Forelimb muscle (tissue), 1 donor: ENCODE measurements around the gene RAB11B. TPM values are rescaled to one million over a fixed set of nuclear protein-coding genes. Genes with fewer than 3 reads are reported as not detected.
A peak's percentile ranks its signal among the peaks of the same experiment; 100 is the strongest.
"Not testable (repeated sequence)": the region's sequence is repeated elsewhere in the genome, so short reads cannot be mapped to it uniquely, and the experiment has no call there.

Experiments
- DNase-seq: peaks from one replicate; pipeline ENCODE4 v3.0.0-alpha.2; 2013; ENCODE audit warnings: low read depth
- polyA plus RNA-seq: library from polyadenylated mRNA; unstranded; fragments of 120-200 nt; gene quantifications from one replicate; pipeline ENCODE4 v1.2.1, GENCODE V29; 2013; ENCODE audit not compliant: insufficient read length

The RAB11B gene
- polyA plus RNA-seq, 1 donor = 69.6 TPM

GRCh38 chr19:8429044-8429443, 38.9 kb downstream of the RAB11B start:
- DNase-seq = no peak

- DNase-seq = no peak
Measured at GRCh38 chr19:8429826-8430225, 39.7 kb downstream of the RAB11B start.

DNA sequence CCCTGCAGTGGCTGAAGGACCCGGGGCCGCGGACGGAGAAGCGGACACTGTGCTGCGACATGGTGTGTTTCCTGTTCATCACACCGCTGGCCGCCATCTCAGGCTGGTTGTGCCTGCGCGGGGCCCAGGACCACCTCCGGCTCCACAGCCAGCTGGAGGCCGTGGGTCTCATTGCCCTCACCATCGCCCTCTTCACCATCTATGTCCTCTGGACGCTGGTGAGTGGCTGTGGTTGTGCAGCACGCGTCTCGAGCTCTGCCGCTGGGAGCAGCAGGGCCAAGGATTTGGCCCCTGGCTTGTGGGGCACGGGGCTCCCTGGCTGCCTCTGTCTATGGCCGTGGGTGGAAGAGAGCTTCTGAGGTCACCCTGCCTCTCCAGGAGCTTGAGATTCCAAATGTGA, 40.5 kb downstream of the RAB11B start:
- no peak for DNase-seq

DNA sequence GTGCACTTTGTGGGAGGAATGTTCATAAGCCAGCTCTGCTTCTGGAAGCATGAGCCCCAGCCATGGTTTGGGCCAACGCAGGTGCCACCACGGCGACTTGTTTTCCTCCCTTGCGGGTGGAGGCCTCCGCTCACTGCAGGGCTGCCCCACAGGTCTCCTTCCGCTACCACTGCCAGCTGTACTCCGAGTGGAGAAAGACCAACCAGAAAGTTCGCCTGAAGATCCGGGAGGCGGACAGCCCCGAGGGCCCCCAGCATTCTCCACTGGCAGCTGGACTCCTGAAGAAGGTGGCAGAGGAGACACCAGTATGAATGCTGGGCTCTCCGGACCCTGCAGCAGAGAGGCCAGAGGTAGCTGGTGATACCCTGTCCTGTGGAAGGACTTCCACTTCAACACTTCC, 48.1 kb downstream of the RAB11B start:
- DNase-seq = no peak

DNA sequence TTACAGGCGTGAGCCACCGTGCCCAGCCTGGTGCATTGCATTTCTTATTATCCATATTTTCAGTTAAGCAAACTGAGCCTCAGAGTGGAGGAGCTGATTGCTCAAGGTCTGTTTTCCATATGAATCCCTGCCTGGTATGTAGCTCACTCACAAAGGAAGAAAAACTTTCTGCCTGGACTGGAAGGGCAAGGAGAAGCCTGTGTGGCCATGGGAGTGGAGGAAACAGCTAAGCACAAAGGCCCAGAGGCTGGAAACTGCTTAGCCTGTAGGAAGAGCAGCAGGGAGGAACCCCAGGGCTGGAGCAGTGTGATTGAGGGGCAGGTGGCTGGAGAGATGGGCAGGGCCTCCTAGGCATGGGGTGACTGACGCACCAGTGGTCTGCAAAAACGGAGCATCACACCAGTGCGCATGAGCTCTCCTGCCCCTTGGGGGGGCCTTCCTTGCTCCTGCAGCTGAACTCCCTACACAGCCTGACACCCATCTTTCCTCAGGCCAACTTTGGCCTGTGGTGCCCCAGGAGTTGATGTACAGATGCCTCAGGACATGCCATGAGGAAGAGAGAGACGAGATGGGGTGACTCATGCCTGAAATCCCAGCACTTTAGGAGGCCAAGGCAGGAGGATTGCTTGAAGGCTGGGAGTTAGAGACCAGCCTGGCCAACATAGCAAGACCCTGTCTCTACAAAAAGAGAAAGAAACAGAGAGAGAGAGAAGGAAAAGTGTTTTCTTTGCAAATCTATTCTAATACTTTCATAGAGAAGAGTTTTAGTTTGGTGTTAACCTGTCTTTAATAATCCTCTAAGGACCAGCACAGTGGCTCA, 51.8 kb downstream of the RAB11B start:
- no peak for DNase-seq

DNA sequence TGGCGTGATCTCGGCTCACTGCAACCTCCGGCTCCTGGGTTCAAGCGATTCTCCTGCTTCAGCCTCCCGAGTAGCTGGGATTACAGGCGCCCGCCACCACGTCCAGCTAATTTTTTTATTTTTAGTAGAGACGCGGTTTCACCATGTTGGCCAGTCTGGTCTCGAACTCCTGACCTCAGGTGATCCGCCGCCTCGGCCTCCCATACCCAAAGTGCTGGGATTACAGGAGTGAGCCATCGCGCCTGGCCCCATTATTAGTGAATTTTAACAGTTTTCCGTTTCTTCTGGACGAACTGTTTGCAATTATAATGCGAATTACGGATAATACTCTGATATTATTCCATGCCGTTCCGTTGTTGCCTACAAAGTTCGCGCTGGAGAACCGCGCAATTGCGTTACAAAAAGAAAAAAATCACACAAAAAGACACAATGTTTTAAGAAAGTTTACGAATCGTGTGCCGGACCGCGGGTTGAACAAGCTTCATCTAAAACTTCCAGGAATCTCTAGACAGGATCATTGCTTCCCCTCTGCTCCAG, 54.0 kb downstream of the RAB11B start:
- not testable (repeated sequence) for DNase-seq

- DNase-seq = peak; percentile 92
Measured at GRCh38 chr19:8444677-8445487, 54.7 kb downstream of the RAB11B start, which contains the start of gene HNRNPM. Gene HNRNPM, plus strand, starts transcription at chr19:8444975. Its CDS starts 24 bp downstream, at chr19:8444999.

- DNase-seq = no peak
Measured at GRCh38 chr19:8445488-8446001, 55.4 kb downstream of the RAB11B start.

DNA sequence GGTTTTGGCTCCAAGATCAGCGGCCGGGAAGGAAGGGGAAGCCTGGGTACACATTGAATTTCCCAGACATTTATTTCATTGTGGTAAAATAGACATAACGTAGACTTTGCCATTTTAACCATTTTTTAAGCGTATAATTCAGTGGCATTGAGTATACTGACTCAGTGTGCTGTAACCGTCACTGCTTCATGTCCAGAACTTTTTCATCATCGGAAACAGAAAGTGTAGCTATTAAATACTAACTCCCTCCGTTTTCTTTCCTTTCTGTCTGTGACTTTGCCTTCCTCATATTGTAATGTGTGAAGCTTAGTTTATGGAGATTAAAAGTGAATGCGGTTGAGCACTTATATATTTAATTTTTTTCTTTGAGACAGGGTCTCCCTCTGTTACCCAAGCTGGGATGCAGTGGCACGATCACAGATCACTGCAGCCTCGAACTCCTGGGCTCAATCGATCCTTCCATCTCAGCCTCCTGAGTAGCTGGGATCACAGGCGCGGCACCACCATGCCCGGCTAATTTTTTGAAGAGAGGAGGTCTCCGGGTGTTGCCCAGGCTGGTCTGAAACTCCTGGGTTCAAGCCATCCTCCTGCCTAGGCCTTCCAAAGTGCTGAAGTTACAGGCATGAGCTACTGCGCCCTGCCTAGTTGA, 56.0 kb downstream of the RAB11B start:
- no peak for DNase-seq

DNA sequence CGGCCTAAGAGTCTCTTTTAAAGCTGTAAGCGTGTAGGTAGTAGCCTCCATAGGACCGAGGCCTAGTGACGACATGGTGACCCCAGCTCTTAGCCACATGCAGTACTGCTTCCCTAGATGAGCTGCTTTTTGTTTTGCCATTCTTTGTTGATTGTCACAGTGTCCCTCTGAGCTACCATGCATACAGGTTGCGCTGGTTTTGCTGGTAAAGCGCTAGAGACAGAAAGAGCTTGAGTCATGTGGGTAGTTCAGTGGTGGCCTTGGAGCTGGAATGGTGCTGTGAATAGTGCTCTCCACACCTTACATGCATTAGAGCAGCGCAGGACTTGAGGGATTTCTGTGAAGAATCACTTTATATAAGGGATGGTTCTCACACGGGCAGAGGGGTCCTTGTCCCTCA, 59.7 kb downstream of the RAB11B start:
- no peak for DNase-seq

DNA sequence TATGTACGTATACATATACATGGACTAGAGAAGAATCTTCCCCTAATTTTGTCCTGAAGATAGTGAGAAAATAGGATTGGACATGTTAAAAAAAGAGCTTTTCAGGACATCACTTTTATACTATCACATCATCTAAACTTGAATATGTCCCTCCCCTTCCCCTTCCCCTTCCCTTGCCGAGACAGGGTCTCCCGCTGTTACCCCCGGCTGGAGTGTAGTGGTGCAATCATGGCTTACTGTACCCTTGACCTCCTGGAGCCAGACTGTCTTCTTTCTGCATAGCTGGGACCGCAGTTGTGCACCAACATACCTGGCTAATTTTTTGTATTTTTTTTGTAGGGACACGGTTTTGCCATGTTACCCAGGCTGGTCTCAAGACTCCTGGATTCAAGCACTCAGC, 61.2 kb downstream of the RAB11B start:
- DNase-seq = no peak

GRCh38 chr19:8451885-8452284, 61.7 kb downstream of the RAB11B start:
- DNase-seq = no peak

- no peak for DNase-seq
Measured at GRCh38 chr19:8452446-8453123, 62.4 kb downstream of the RAB11B start.

- DNase-seq = no peak
Measured at GRCh38 chr19:8453616-8454015, 63.5 kb downstream of the RAB11B start.

Other genes with a start within 250 kb of the RAB11B start
- 6.4 TPM for gene FBN3, start 240.8 kb upstream of the RAB11B start, polyA plus RNA-seq
- 12.5 TPM for gene CERS4, start 181.0 kb upstream of the RAB11B start, polyA plus RNA-seq
- gene CD320, start 82.0 kb upstream of the RAB11B start, polyA plus RNA-seq = 23.5 TPM
- 44.0 TPM for gene NDUFA7, start 69.0 kb upstream of the RAB11B start, polyA plus RNA-seq
- 697 TPM for gene RPS28, start 68.9 kb upstream of the RAB11B start, polyA plus RNA-seq
- 10.3 TPM for gene KANK3, start 47.1 kb upstream of the RAB11B start, polyA plus RNA-seq
- 1.5 TPM for gene ANGPTL4, start 26.2 kb upstream of the RAB11B start, polyA plus RNA-seq
- 14.9 TPM for gene MARCHF2, start 22.9 kb downstream of the RAB11B start, polyA plus RNA-seq
- gene HNRNPM, start 54.6 kb downstream of the RAB11B start, polyA plus RNA-seq = 170 TPM
- gene PRAM1, start 112.3 kb downstream of the RAB11B start, polyA plus RNA-seq = 2.2 TPM
- 13.8 TPM for gene ZNF414, start 123.8 kb downstream of the RAB11B start, polyA plus RNA-seq
- gene MYO1F, start 187.1 kb downstream of the RAB11B start, polyA plus RNA-seq = 6.7 TPM
- gene ADAMTS10, start 220.4 kb downstream of the RAB11B start, polyA plus RNA-seq = 25.0 TPM
- gene NFILZ, start 240.3 kb downstream of the RAB11B start, polyA plus RNA-seq = not detected